Measurements from ENCODE around the gene ELOF1. TPM values are rescaled to one million over a fixed set of nuclear protein-coding genes. Genes with fewer than 3 reads are reported as not detected.

Gene ELOF1
- polyA plus RNA-seq, 2 of the 4 experiments (the other 2 are of a cell fraction), result 47.9 to 97.3 TPM

Small RNA genes lying within 50 kb of the gene (small RNA-seq; reads per million reads assigned to genes)
- gene RN7SL833P, result 0 reads per million in 6 experiments

Other genes with a start within 250 kb of the ELOF1 start
- 22.3 and 26.8 TPM in 2 replicates for gene RAB3D, start 219.6 kb downstream of the ELOF1 start, polyA plus RNA-seq (2011; rRNA removed)
- 4.1 to 5.6 TPM (median 4.8 TPM) in 3 replicates for gene RAB3D, start 219.6 kb downstream of the ELOF1 start, polyA plus RNA-seq (2017; fragmentation: RNase III; extraction: RNeasy Plus Mini Kit Qiagen cat#74134 plus additional on column Dnase treatment)
- 183 and 230 TPM in 2 replicates for gene TMEM205, start 213.0 kb downstream of the ELOF1 start, polyA plus RNA-seq (2011; rRNA removed)
- 91.6 to 92.6 TPM (median 92.3 TPM) in 3 replicates for gene TMEM205, start 213.0 kb downstream of the ELOF1 start, polyA plus RNA-seq (2017; fragmentation: RNase III; extraction: RNeasy Plus Mini Kit Qiagen cat#74134 plus additional on column Dnase treatment)
- 11.3 and 12.2 TPM in 2 replicates for gene CCDC159, start 212.7 kb downstream of the ELOF1 start, polyA plus RNA-seq (2011; rRNA removed)
- gene CCDC159, start 212.7 kb downstream of the ELOF1 start, polyA plus RNA-seq (2017; fragmentation: RNase III; extraction: RNeasy Plus Mini Kit Qiagen cat#74134 plus additional on column Dnase treatment), result 8.4 to 11.2 TPM (median 8.6 TPM) in 3 replicates
- gene PLPPR2, start 203.8 kb downstream of the ELOF1 start, polyA plus RNA-seq (2011; rRNA removed), result 5.6 and 6.3 TPM in 2 replicates
- gene PLPPR2, start 203.8 kb downstream of the ELOF1 start, polyA plus RNA-seq (2017; fragmentation: RNase III; extraction: RNeasy Plus Mini Kit Qiagen cat#74134 plus additional on column Dnase treatment), result 8.6 to 12.3 TPM (median 9.7 TPM) in 3 replicates
- gene SWSAP1, start 184.6 kb downstream of the ELOF1 start, polyA plus RNA-seq (2011; rRNA removed), result 1.2 and 1.3 TPM in 2 replicates
- gene SWSAP1, start 184.6 kb downstream of the ELOF1 start, polyA plus RNA-seq (2017; fragmentation: RNase III; extraction: RNeasy Plus Mini Kit Qiagen cat#74134 plus additional on column Dnase treatment), result 1.5 to 1.8 TPM (median 1.5 TPM) in 3 replicates
- 4.4 and 5.2 TPM in 2 replicates for gene EPOR, start 174.9 kb downstream of the ELOF1 start, polyA plus RNA-seq (2011; rRNA removed)
- gene EPOR, start 174.9 kb downstream of the ELOF1 start, polyA plus RNA-seq (2017; fragmentation: RNase III; extraction: RNeasy Plus Mini Kit Qiagen cat#74134 plus additional on column Dnase treatment), result 2.8 to 3.6 TPM (median 3.3 TPM) in 3 replicates
- gene RGL3, start 139.9 kb downstream of the ELOF1 start, polyA plus RNA-seq (2011; rRNA removed), result 1.5 and 1.8 TPM in 2 replicates
- 2.3 to 4.0 TPM (median 3.7 TPM) in 3 replicates for gene RGL3, start 139.9 kb downstream of the ELOF1 start, polyA plus RNA-seq (2017; fragmentation: RNase III; extraction: RNeasy Plus Mini Kit Qiagen cat#74134 plus additional on column Dnase treatment)
- gene ODAD3, start 124.1 kb downstream of the ELOF1 start, polyA plus RNA-seq (2011; rRNA removed), result 0.46 and 0.70 TPM in 2 replicates
- gene ODAD3, start 124.1 kb downstream of the ELOF1 start, polyA plus RNA-seq (2017; fragmentation: RNase III; extraction: RNeasy Plus Mini Kit Qiagen cat#74134 plus additional on column Dnase treatment), result 0.99 to 1.2 TPM (median 1.0 TPM) in 3 replicates
- 75.0 and 102 TPM in 2 replicates for gene PRKCSH, start 123.6 kb downstream of the ELOF1 start, polyA plus RNA-seq (2011; rRNA removed)
- 206 to 215 TPM (median 212 TPM) in 3 replicates for gene PRKCSH, start 123.6 kb downstream of the ELOF1 start, polyA plus RNA-seq (2017; fragmentation: RNase III; extraction: RNeasy Plus Mini Kit Qiagen cat#74134 plus additional on column Dnase treatment)
- 0.03 TPM in 1 of 2 replicates, not detected in the other for gene ELAVL3, start 78.2 kb downstream of the ELOF1 start, polyA plus RNA-seq (2011; rRNA removed)
- 0.01 to 0.03 TPM in 2 of 3 replicates, not detected in the other for gene ELAVL3, start 78.2 kb downstream of the ELOF1 start, polyA plus RNA-seq (2017; fragmentation: RNase III; extraction: RNeasy Plus Mini Kit Qiagen cat#74134 plus additional on column Dnase treatment)
- gene ZNF653, start 53.4 kb downstream of the ELOF1 start, polyA plus RNA-seq (2011; rRNA removed), result 2.9 and 3.8 TPM in 2 replicates
- 2.9 to 4.2 TPM (median 3.8 TPM) in 3 replicates for gene ZNF653, start 53.4 kb downstream of the ELOF1 start, polyA plus RNA-seq (2017; fragmentation: RNase III; extraction: RNeasy Plus Mini Kit Qiagen cat#74134 plus additional on column Dnase treatment)
- 29.7 and 36.6 TPM in 2 replicates for gene ECSIT, start 30.1 kb downstream of the ELOF1 start, polyA plus RNA-seq (2011; rRNA removed)
- gene ECSIT, start 30.1 kb downstream of the ELOF1 start, polyA plus RNA-seq (2017; fragmentation: RNase III; extraction: RNeasy Plus Mini Kit Qiagen cat#74134 plus additional on column Dnase treatment), result 23.0 to 24.4 TPM (median 23.8 TPM) in 3 replicates
- 0.62 and 0.89 TPM in 2 replicates for gene CNN1, start 20.4 kb downstream of the ELOF1 start, polyA plus RNA-seq (2011; rRNA removed)
- gene CNN1, start 20.4 kb downstream of the ELOF1 start, polyA plus RNA-seq (2017; fragmentation: RNase III; extraction: RNeasy Plus Mini Kit Qiagen cat#74134 plus additional on column Dnase treatment), result 0.96 to 1.0 TPM (median 1.00 TPM) in 3 replicates
- gene ACP5, start 18.4 kb upstream of the ELOF1 start, polyA plus RNA-seq (2011; rRNA removed), result 0.05 TPM in 1 of 2 replicates, not detected in the other
- gene ACP5, start 18.4 kb upstream of the ELOF1 start, polyA plus RNA-seq (2017; fragmentation: RNase III; extraction: RNeasy Plus Mini Kit Qiagen cat#74134 plus additional on column Dnase treatment), result not detected in 3 replicates
- 7.5 and 8.3 TPM in 2 replicates for gene ZNF627, start 38.3 kb upstream of the ELOF1 start, polyA plus RNA-seq (2011; rRNA removed)
- gene ZNF627, start 38.3 kb upstream of the ELOF1 start, polyA plus RNA-seq (2017; fragmentation: RNase III; extraction: RNeasy Plus Mini Kit Qiagen cat#74134 plus additional on column Dnase treatment), result 3.7 to 4.5 TPM (median 4.3 TPM) in 3 replicates
- gene ZNF823, start 179.7 kb upstream of the ELOF1 start, polyA plus RNA-seq (2011; rRNA removed), result 3.7 and 3.9 TPM in 2 replicates
- gene ZNF823, start 179.7 kb upstream of the ELOF1 start, polyA plus RNA-seq (2017; fragmentation: RNase III; extraction: RNeasy Plus Mini Kit Qiagen cat#74134 plus additional on column Dnase treatment), result 2.4 to 2.9 TPM (median 2.7 TPM) in 3 replicates
- 0.01 TPM in 1 of 2 replicates, not detected in the other for gene ZNF441, start 207.8 kb upstream of the ELOF1 start, polyA plus RNA-seq (2011; rRNA removed)
- gene ZNF441, start 207.8 kb upstream of the ELOF1 start, polyA plus RNA-seq (2017; fragmentation: RNase III; extraction: RNeasy Plus Mini Kit Qiagen cat#74134 plus additional on column Dnase treatment), result 0.01 TPM in 1 of 3 replicates, not detected in the others
- not detected in 2 replicates for gene ZNF491, start 239.3 kb upstream of the ELOF1 start, polyA plus RNA-seq (2011; rRNA removed)
- gene ZNF491, start 239.3 kb upstream of the ELOF1 start, polyA plus RNA-seq (2017; fragmentation: RNase III; extraction: RNeasy Plus Mini Kit Qiagen cat#74134 plus additional on column Dnase treatment), result not detected in 3 replicates